OCI-LY1 (cell line): Measurements from ENCODE around the gene POU1F1.

Experiments
- EZH2 ChIP-seq: fragments of 200-600 bp; sonication (generic), shearing (Covaris generic); IDR thresholded peaks from 2 replicates; pipeline ENCODE4 v1.8.0; 2017; ENCODE audit warnings: borderline replicate concordance, mixed run types, mild to moderate bottlenecking, antibody characterized with exemption, low read length, moderate library complexity, mixed read lengths
- TF ChIP-seq, protein P1 (sequence below): fragments of 200-600 bp; sonication (generic), shearing (Covaris generic); IDR thresholded peaks from 2 replicates; pipeline ENCODE4 v1.5.1; 2017; ENCODE audit warnings: mild to moderate bottlenecking, antibody characterized with exemption, low read length, moderate library complexity, mixed read lengths

DNA sequence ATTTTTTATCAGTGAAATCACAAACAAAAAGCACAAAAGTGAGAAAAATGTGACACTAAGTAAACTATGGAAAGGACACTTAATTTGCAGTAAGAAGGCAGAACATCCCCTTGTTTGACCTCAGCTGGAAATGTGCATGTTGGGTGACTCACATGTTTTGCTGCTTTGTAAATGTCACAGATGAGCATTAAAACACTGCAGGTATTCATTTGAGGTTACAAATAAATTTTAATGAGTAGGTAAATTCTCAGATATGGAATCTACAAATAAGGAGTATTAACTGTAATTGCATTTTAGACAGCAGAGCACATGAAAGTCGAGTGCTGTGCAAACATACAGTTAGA, 29.0 kb downstream of the POU1F1 start:
- TF ChIP-seq, protein P1, sequence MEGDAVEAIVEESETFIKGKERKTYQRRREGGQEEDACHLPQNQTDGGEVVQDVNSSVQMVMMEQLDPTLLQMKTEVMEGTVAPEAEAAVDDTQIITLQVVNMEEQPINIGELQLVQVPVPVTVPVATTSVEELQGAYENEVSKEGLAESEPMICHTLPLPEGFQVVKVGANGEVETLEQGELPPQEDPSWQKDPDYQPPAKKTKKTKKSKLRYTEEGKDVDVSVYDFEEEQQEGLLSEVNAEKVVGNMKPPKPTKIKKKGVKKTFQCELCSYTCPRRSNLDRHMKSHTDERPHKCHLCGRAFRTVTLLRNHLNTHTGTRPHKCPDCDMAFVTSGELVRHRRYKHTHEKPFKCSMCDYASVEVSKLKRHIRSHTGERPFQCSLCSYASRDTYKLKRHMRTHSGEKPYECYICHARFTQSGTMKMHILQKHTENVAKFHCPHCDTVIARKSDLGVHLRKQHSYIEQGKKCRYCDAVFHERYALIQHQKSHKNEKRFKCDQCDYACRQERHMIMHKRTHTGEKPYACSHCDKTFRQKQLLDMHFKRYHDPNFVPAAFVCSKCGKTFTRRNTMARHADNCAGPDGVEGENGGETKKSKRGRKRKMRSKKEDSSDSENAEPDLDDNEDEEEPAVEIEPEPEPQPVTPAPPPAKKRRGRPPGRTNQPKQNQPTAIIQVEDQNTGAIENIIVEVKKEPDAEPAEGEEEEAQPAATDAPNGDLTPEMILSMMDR, result no peak
- TF ChIP-seq EZH2, result no peak
